Measurements from ENCODE around the gene APP. TPM values are rescaled to one million over a fixed set of nuclear protein-coding genes. Genes with fewer than 3 reads are reported as not detected.
A peak's percentile ranks its signal among the peaks of the same experiment; 100 is the strongest.

APP gene
- total and polyA plus RNA-seq, 12 donors: 106 to 434 (median 389) TPM

DNA sequence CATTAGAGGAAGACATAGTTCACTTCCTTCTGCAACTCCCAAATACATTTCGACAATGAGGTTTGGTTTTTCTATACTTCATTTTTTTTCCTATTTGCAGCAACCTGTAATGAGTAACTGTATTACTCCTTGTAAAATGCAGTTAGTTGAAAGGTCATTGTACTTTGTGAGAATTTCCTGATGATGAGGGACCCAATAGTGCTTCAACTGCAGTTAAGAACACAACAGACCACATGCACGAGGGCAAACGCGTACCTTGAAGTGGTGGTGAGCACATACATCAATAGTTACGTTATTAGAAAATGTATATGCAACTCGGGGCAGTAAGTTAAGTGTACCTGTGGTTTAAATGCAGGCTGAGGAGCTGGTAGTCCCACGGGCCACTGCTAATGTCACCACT, 264.0 kb downstream of the APP start:
- no peak overlapping the region for H3K4me3 ChIP-seq
- no peak for ATAC-seq
- H3K9me3 ChIP-seq: no peaks in the 10 kb centered on the region
- TF ChIP-seq, protein P1, sequence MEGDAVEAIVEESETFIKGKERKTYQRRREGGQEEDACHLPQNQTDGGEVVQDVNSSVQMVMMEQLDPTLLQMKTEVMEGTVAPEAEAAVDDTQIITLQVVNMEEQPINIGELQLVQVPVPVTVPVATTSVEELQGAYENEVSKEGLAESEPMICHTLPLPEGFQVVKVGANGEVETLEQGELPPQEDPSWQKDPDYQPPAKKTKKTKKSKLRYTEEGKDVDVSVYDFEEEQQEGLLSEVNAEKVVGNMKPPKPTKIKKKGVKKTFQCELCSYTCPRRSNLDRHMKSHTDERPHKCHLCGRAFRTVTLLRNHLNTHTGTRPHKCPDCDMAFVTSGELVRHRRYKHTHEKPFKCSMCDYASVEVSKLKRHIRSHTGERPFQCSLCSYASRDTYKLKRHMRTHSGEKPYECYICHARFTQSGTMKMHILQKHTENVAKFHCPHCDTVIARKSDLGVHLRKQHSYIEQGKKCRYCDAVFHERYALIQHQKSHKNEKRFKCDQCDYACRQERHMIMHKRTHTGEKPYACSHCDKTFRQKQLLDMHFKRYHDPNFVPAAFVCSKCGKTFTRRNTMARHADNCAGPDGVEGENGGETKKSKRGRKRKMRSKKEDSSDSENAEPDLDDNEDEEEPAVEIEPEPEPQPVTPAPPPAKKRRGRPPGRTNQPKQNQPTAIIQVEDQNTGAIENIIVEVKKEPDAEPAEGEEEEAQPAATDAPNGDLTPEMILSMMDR (IDR thresholded peaks at IDR 0.05): no peak
- peaks cover 0 to 52% (median 0%) of the 10 kb centered on the region in 9 donors for H3K36me3 ChIP-seq
- WGBS, 2 donors: 95 to 96% methylated on average over 7 of the region's 7 CpGs
- no peak for DNase-seq
- intact Hi-C loops (cut with DNase I): loop anchor here in 1 of 10 donors (10.0 kb wide), 1 partner anchor 48 kb away; no protein-coding TSS in a partner anchor
- no peak overlapping the region for H3K27ac ChIP-seq
- peaks cover 0 to 56% (median 25%) of the 10 kb centered on the region in 9 donors for H3K4me1 ChIP-seq
- no peaks in the 10 kb centered on the region for H3K27me3 ChIP-seq

DNA sequence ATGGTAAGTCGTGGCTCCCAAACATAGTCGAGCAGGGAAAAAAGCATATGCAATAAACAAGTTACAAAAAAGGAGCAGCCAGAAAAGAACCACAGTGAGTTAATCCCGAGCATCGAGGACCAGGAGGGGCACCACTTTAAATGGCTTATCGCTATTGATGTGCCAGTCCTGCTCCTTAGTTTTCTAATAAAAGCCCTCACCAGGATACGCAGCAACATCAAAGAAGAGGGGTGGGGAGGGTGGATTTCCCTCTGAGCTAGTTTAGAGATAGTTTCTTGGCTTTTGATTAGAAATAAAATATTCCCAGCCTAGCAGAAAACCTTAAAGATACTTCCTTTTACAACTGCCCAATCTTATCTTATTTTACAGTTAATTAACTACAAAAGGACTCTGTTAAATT, 265.4 kb downstream of the APP start:
- H3K9me3 ChIP-seq: no peaks in the 10 kb centered on the region
- ATAC-seq: no peak
- TF ChIP-seq, protein P1 (IDR thresholded peaks at IDR 0.05): no peak
- H3K27me3 ChIP-seq: no peaks in the 10 kb centered on the region
- peak overlapping the region in 1 of 10 donors; percentile 5 for H3K27ac ChIP-seq
- H3K4me3 ChIP-seq: no peak overlapping the region
- H3K36me3 ChIP-seq: peaks cover 0 to 40% (median 0%) of the 10 kb centered on the region in 9 donors
- no peak for DNase-seq
- WGBS, 2 donors: 78 to 79% methylated on average over 6 of the region's 6 CpGs
- H3K4me1 ChIP-seq: peaks cover 0 to 56% (median 25%) of the 10 kb centered on the region in 9 donors
- intact Hi-C loops (cut with DNase I): loop anchor here in 1 of 10 donors (10.0 kb wide), 1 partner anchor 50 kb away; no protein-coding TSS in a partner anchor

DNA sequence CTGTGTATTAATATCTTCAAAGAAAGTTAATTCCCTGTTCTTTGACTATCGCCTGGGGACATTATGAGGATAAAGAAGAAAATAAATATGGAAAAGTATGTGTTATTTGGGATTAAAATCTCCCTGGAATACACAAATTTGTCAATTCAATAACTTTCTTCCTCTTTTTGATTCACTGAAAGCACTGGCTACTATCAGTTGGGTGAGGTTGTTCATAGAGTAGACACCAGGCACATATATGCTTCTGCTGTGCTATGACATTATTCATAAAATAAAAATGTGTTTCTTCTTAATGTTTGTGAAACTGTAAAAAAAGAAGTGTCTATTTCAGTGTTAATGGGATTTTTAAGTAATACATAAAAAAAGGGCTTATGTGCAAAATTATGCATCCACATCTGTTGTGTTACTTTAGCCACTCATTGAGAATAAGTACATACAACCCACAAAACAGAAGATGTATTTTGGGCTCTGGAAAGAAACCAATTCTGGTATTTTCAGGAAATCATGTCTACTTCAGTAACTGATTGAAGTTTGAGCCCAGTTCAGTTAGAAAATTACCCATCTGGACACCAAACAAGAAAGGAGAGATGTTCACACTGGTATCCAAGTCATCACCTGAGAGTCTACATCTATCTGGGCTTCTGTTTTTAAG, 266.4 kb downstream of the APP start:
- Histone ChIP-seq H3K4me1 (peaks cover 0 to 56% (median 30%) of the 10 kb centered on the region in 9 donors), H3K36me3 (peaks cover 0 to 36% (median 0%) of the 10 kb centered on the region in 9 donors), H3K9me3 (no peaks in the 10 kb centered on the region), H3K27ac (peak overlapping the region in 2 of 10 donors; percentile 5 to 31), H3K4me3 (no peak overlapping the region), H3K27me3 (no peaks in the 10 kb centered on the region)
- TF ChIP-seq, protein P1 (IDR thresholded peaks at IDR 0.05): no peak
- DNase-seq: no peak
- no peak for ATAC-seq
- WGBS, 2 donors: 86 to 100% methylated on average over 1 of the region's 1 CpG
- intact Hi-C loops (cut with DNase I): loop anchor here in 1 of 10 donors (10.0 kb wide), 1 partner anchor 51 kb away; no protein-coding TSS in a partner anchor

DNA sequence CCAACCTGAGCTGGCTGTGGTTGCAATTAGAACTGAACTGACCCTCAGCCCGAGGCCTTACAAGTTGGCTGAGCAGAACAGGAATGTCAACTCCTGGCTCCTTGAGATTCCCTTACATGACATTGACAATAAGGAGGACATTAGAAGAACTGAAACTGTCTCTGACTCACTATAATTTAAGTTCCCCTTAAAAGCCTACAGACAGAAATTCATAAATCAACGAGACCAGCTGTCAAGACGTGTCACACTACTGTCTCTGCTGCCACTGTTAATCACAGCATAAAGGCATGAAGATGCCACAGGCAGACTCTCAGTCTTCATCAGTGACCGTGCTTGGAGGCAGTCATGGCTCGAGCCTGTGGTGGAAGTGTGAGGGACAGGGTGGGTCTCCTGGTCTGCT, 267.0 kb downstream of the APP start:
- TF ChIP-seq, protein P1 (IDR thresholded peaks at IDR 0.05): no peak
- Histone ChIP-seq H3K27ac (peak overlapping the region in 2 of 10 donors; percentile 5 to 31), H3K4me1 (peaks cover 0 to 58% (median 31%) of the 10 kb centered on the region in 9 donors), H3K36me3 (peaks cover 0 to 36% (median 0%) of the 10 kb centered on the region in 9 donors), H3K9me3 (no peaks in the 10 kb centered on the region), H3K27me3 (no peaks in the 10 kb centered on the region), H3K4me3 (no peak overlapping the region)
- intact Hi-C loops (cut with DNase I): loop anchor here in 1 of 10 donors (10.0 kb wide), 1 partner anchor 51 kb away; no protein-coding TSS in a partner anchor
- ATAC-seq (peak in 4 of 8 donors; percentile 14 to 48 (median 32)), DNase-seq (no peak)
- 87 to 91% methylated on average over 5 of the region's 5 CpGs for WGBS, 2 donors
